ENCODE data around the gene SCG3.

GRCh38 chr15:51714162-51714561, 32.9 kb downstream of the SCG3 start:
- TF ChIP-seq CTCF (optimal IDR thresholded peaks at IDR 0.05 in 1 of 3, IDR thresholded peaks at IDR 0.05 in 1 of 3, conservative IDR thresholded peaks at IDR 0.05 in 1 of 3; ENCODE audit: extremely low read depth in 1 of 3, insufficient read depth in 2 of 3, low read length in 3 of 3) (no peak), EZH2 (IDR thresholded peaks at IDR 0.05; ENCODE audit: low read length) (no peak)
